H1 (cell line): Measurements from ENCODE around the gene SOX4. TPM values are rescaled to one million over a fixed set of nuclear protein-coding genes. Genes with fewer than 3 reads are reported as not detected.

Experiments
- ASH2L ChIP-seq: fragments of 200-600, 300-600 bp; sonication (generic); IDR thresholded peaks from one replicate; pipeline ENCODE4 v1.7.1; 2017; ENCODE audit warnings: low read length
- CBX5 ChIP-seq: fragments of 300-800, 300-1000 bp; sonication (generic); IDR thresholded peaks from 2 replicates; pipeline ENCODE4 v1.7.1; 2016; ENCODE audit warnings: antibody characterized with exemption, low read length, low read depth
- CHD2 ChIP-seq: IDR thresholded peaks from 2 replicates; pipeline ENCODE4 v1.6.1; 2012; ENCODE audit warnings: low read length, improper control_type of control experiment
- EZH2 ChIP-seq: fragments of 200-600 bp; sonication (generic); IDR thresholded peaks from 2 replicates; pipeline ENCODE4 v1.7.1; 2012; ENCODE audit warnings: low read depth, mild to moderate bottlenecking, moderate library complexity, low read length, inconsistent platforms; ENCODE audit not compliant: severe bottlenecking
- KDM5A ChIP-seq: fragments of 200-600 bp; IDR thresholded peaks from 2 replicates; pipeline ENCODE4 v1.7.1; 2012; ENCODE audit warnings: mild to moderate bottlenecking, low read length, inconsistent platforms, mixed read lengths
- polyA plus RNA-seq, 7 experiments: library from polyadenylated mRNA; depleted of rRNA in 3 of 7; stranded (reverse) in 5 of 7; unstranded in 2 of 7; fragments of >200 nt in 5 of 7; fragments of 200-250 nt in 2 of 7; gene quantifications; 1 replicate in 5 of 7; 2 replicates in 1 of 7; 4 replicates in 1 of 7; pipeline versions ENCODE4 v1.2.1 to v1.2.3, GENCODE V29; 2011 to 2013; ENCODE audit warnings: missing spikeins in 2 of 7, mixed read lengths in 2 of 7
- total RNA-seq: library from RNA; stranded (reverse); fragmentation: NEBNext Ultra II Directional; extraction: Animal tissue kit (Norgen Biotek cat#: 25700); gene quantifications from 2 replicates; pipeline ENCODE4 v1.2.1, GENCODE V29; 2021

Gene SOX4
- total and polyA plus RNA-seq, 2 of the 8 experiments (the other 6 are each of a cell fraction or from before 2014, with no cell fraction given) = 14.1 to 169 TPM

DNA sequence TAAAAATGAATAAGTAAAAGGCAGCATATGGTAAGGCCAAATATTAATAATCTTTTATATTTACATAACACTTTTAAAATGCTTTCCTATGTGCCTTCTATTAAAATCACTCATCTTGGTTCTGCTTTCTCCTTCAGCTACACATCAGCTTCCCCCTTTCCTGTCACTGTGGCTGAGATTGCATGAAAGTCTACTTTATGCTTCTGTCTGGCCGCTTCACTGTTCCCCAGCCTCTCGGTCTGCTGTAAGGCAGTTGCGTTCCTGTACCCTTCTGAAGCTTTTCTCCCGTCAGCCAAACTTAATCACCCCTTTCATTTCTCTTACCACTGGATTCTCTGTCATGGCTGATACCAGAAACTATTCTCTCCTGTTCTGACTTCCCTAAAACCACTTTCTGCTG is 34.6 kb downstream of the SOX4 start (continued):
- TF ChIP-seq EZH2 (no peak), CBX5 (no peak), KDM5A (no peak), ASH2L (no peak), CHD2 (no peak)
